SK-N-SH (cell line): ENCODE results near the gene SELENOI. TPM values are rescaled to one million over a fixed set of nuclear protein-coding genes. Genes with fewer than 3 reads are reported as not detected.
"Not testable (repeated sequence)": the region's sequence is repeated elsewhere in the genome, so short reads cannot be mapped to it uniquely, and the experiment has no call there.

Experiments used
- CTCF ChIA-PET: fragments of 300-600, 350-600 bp; formaldehyde crosslinking; extraction: SDS; loops from one replicate; lab custom pipeline; 2021; lab: Yijun Ruan, JAX
- POLR2A ChIA-PET: fragments of 350-600 bp; sonication (Branson Sonifier 250); formaldehyde crosslinking; extraction: SDS; loops from one replicate; lab custom pipeline; 2020; ENCODE audit warnings: antibody characterized with exemption, inconsistent platforms; lab: Yijun Ruan, JAX
- DNase-seq: peaks from one replicate; pipeline ENCODE4 v3.0.0; 2012
- H2AFZ ChIP-seq: fragments of 200-600 bp; sonication (generic); 2 replicates; pipeline ENCODE4 v1.8.1; 2016; ENCODE audit warnings: antibody characterized with exemption, mild to moderate bottlenecking, low read depth
- H3F3A ChIP-seq: fragments of 200-600 bp; sonication (generic); replicated peaks from 2 replicates; pipeline ENCODE3; 2016; ENCODE audit warnings: antibody characterized with exemption, mild to moderate bottlenecking; ENCODE audit not compliant: insufficient read depth
- H3K27ac ChIP-seq, 2 experiments: fragments of 200-500 bp in 1 of 2; fragments of 200-600 bp in 1 of 2; sonication (Bioruptor generic) in 1 of 2; sonication (generic), shearing (Covaris generic) in 1 of 2; 2 replicates each; pipeline versions ENCODE4 v1.5.1 to v1.6.1; 2014 to 2016; ENCODE audit warnings: low read depth in 2 of 2, inconsistent platforms in 1 of 2, low read length in 1 of 2, mild to moderate bottlenecking in 1 of 2, mixed read lengths in 1 of 2
- H3K27me3 ChIP-seq: fragments of 200-600 bp; sonication (generic), shearing (Covaris generic); 2 replicates; pipeline ENCODE4 v1.6.1; 2016; ENCODE audit warnings: mixed run types; ENCODE audit not compliant: insufficient read depth
- H3K36me3 ChIP-seq, 2 experiments: fragments of 200-500 bp in 1 of 2; fragments of 200-600 bp in 1 of 2; sonication (Bioruptor generic) in 1 of 2; sonication (generic) in 1 of 2; replicated peaks in 1 of 2; 2 replicates each; pipeline versions ENCODE3 to v1.5.1; 2014 to 2016; ENCODE audit warnings: low read length in 1 of 2, mild to moderate bottlenecking in 1 of 2; ENCODE audit not compliant: insufficient read depth in 2 of 2, control insufficient read depth in 1 of 2
- H3K4me1 ChIP-seq, 2 experiments: fragments of 200-500 bp in 1 of 2; fragments of 200-600 bp in 1 of 2; sonication (Bioruptor generic) in 1 of 2; sonication (generic), shearing (Covaris generic) in 1 of 2; 2 replicates each; pipeline versions ENCODE4 v1.5.1 to v1.6.1; 2014 to 2016; ENCODE audit warnings: low read depth in 1 of 2, low read length in 1 of 2, mixed run types in 1 of 2; ENCODE audit not compliant: insufficient read depth in 2 of 2, control insufficient read depth in 1 of 2
- H3K4me2 ChIP-seq: fragments of 200-600 bp; sonication (generic), shearing (Covaris generic); 2 replicates; pipeline ENCODE4 v1.6.1; 2017; ENCODE audit warnings: mixed run types
- H3K4me3 ChIP-seq, 2 experiments: fragments of 200-500 bp in 1 of 2; fragments of 200-600 bp in 1 of 2; sonication (Bioruptor generic) in 1 of 2; sonication (generic), shearing (Covaris generic) in 1 of 2; 2 replicates each; pipeline versions ENCODE4 v1.5.1 to v1.8.1; 2014 to 2016; ENCODE audit warnings: low read depth in 2 of 2, inconsistent platforms in 1 of 2, low read length in 1 of 2, mild to moderate bottlenecking in 1 of 2, mixed read lengths in 1 of 2, moderate library complexity in 1 of 2
- H3K79me2 ChIP-seq: fragments of 200-600 bp; sonication (generic); 2 replicates; pipeline ENCODE4 v1.8.1; 2017; ENCODE audit warnings: mild to moderate bottlenecking; ENCODE audit not compliant: insufficient read depth
- H3K9ac ChIP-seq: fragments of 200-600 bp; sonication (generic); 2 replicates; pipeline ENCODE4 v1.6.1; 2017; ENCODE audit warnings: mixed run types
- H3K9me2 ChIP-seq: fragments of 200-600 bp; sonication (generic); 2 replicates; pipeline ENCODE4 v1.6.1; 2017; ENCODE audit warnings: mixed run types
- H3K9me3 ChIP-seq: fragments of 200-600 bp; sonication (generic); 2 replicates; pipeline ENCODE4 v1.6.1; 2017; ENCODE audit warnings: mixed run types, mild to moderate bottlenecking, moderate library complexity
- H4K20me1 ChIP-seq: fragments of 200-600 bp; sonication (generic); 2 replicates; pipeline ENCODE4 v1.6.1; 2017; ENCODE audit warnings: mild to moderate bottlenecking, mixed run types; ENCODE audit not compliant: insufficient read depth
- CTCF ChIP-seq: fragments of 200-600 bp; sonication (generic); IDR thresholded peaks from 2 replicates; pipeline ENCODE4 v1.6.1; 2017; ENCODE audit warnings: antibody characterized with exemption, mild to moderate bottlenecking, moderate library complexity
- IRF3 ChIP-seq: fragments of 150-350 bp; IDR thresholded peaks from 2 replicates; pipeline ENCODE4 v1.6.1; 2016; ENCODE audit warnings: mild to moderate bottlenecking, low read depth, low read length
- JUND ChIP-seq: IDR thresholded peaks from 2 replicates; pipeline ENCODE4 v1.4.0; 2012
- MAX ChIP-seq: IDR thresholded peaks from 2 replicates; pipeline ENCODE4 v1.4.0; 2012; ENCODE audit warnings: low read depth
- MEF2A ChIP-seq: IDR thresholded peaks from 2 replicates; pipeline ENCODE4 v1.4.0; 2012; ENCODE audit warnings: low read depth, borderline replicate concordance
- NFIC ChIP-seq: IDR thresholded peaks from 2 replicates; pipeline ENCODE4 v1.4.0; 2012; ENCODE audit warnings: borderline replicate concordance
- NRF1 ChIP-seq: IDR thresholded peaks from 2 replicates; pipeline ENCODE4 v1.6.1; 2012; ENCODE audit warnings: low read depth, mild to moderate bottlenecking, low read length
- PBX3 ChIP-seq: IDR thresholded peaks from 2 replicates; pipeline ENCODE4; 2012
- RCOR1 ChIP-seq: fragments of 150-350 bp; IDR thresholded peaks from 2 replicates; pipeline ENCODE4 v1.6.1; 2017; ENCODE audit warnings: antibody characterized with exemption, low read length
- RFX5 ChIP-seq: IDR thresholded peaks from 2 replicates; pipeline ENCODE4 v1.6.1; 2012; ENCODE audit warnings: mild to moderate bottlenecking, improper control_type of control experiment, low read length
- RXRA ChIP-seq: IDR thresholded peaks from 2 replicates; pipeline ENCODE4 v1.4.0; 2012; ENCODE audit warnings: low read depth, mild to moderate bottlenecking, borderline replicate concordance
- SIN3A ChIP-seq: IDR thresholded peaks from 2 replicates; pipeline ENCODE4 v1.6.1; 2012; ENCODE audit warnings: low read depth, mild to moderate bottlenecking, low read length, moderate library complexity, borderline replicate concordance
- USF1 ChIP-seq: IDR thresholded peaks from 2 replicates; pipeline ENCODE4 v1.4.0; 2012; ENCODE audit warnings: low read depth, borderline replicate concordance
- YY1 ChIP-seq: IDR thresholded peaks from 2 replicates; pipeline ENCODE4 v1.4.0; 2012; ENCODE audit warnings: low read depth, mild to moderate bottlenecking
- WGBS: methylation state at CpG from one replicate; pipeline ENCODE4 v1.1.6; 2017; ENCODE audit warnings: low lambda C conversion rate; 5-methylcytosine and 5-hydroxymethylcytosine counted together
- polyA plus RNA-seq, 3 experiments: library from polyadenylated mRNA; depleted of rRNA; stranded (reverse); fragments of >200 nt; gene quantifications; 2 replicates each; pipeline ENCODE4 v1.2.3, GENCODE V29; 2012

SELENOI gene
- polyA plus RNA-seq, 1 of the 3 experiments (the other 2 are of a cell fraction): 4.4 TPM

GRCh38 chr2:26330604-26331003 lies 15.3 kb upstream of the SELENOI start:
- H3K9me3 ChIP-seq: no peaks in the 10 kb centered on the region
- H3K36me3 ChIP-seq: no peaks in the 10 kb centered on the region
- H3K27ac ChIP-seq: no peak overlapping the region
- POLR2A ChIA-PET: no interaction called here
- no peak overlapping the region for H3K4me3 ChIP-seq
- TF ChIP-seq NRF1 (no peak), JUND (no peak), RFX5 (no peak), YY1 (no peak), RXRA (no peak), MEF2A (no peak), NFIC (no peak), RCOR1 (no peak), IRF3 (no peak), SIN3A (no peak), CTCF (no peak), MAX (no peak), PBX3 (no peak), USF1 (no peak)
- WGBS: 81% methylated on average over 3 of the region's 3 CpGs
- H2AFZ ChIP-seq: no peak overlapping the region; the same call in 1 of the 2 replicates
- no peak overlapping the region for H3K4me2 ChIP-seq
- no peaks in the 10 kb centered on the region for H3K79me2 ChIP-seq
- no peaks in the 10 kb centered on the region for H4K20me1 ChIP-seq
- H3K27me3 ChIP-seq: no peaks in the 10 kb centered on the region
- H3K4me1 ChIP-seq: peaks cover 0 to 2% of the 10 kb centered on the region in 2 experiments; a peak in 1 of 4 replicates
- no peaks in the 10 kb centered on the region for H3K9me2 ChIP-seq
- CTCF ChIA-PET: interaction anchor here (0.6 to 5.3 kb wide), 43 partner anchors 8 to 379 kb away, joined by 3 to 68 read pairs (median 4); partner anchors contain the start of gene SELENOI
- no peak overlapping the region for H3K9ac ChIP-seq
- no peak for DNase-seq
- peaks cover 6% of the 10 kb centered on the region for H3F3A ChIP-seq

- not testable (repeated sequence) for H3K4me1 ChIP-seq, H3K27me3 ChIP-seq, H3F3A ChIP-seq, H2AFZ ChIP-seq, H3K79me2 ChIP-seq, H3K27ac ChIP-seq, H4K20me1 ChIP-seq, H3K9ac ChIP-seq, DNase-seq, H3K9me2 ChIP-seq, H3K4me2 ChIP-seq, H3K4me3 ChIP-seq, H3K36me3 ChIP-seq, H3K9me3 ChIP-seq
- CTCF ChIA-PET: interaction anchor here (0.7 to 5.3 kb wide), 21 partner anchors 9 to 380 kb away, joined by 3 to 68 read pairs (median 6); partner anchors contain the start of gene SELENOI
- POLR2A ChIA-PET: interaction anchor here (0.5 kb wide), 1 partner anchor 15 kb away, joined by 3 read pairs; the partner anchor contains the start of gene SELENOI
- WGBS: 82% methylated on average over 8 of the region's 8 CpGs
Measured at GRCh38 chr2:26331321-26331720, 14.6 kb upstream of the SELENOI start.
